ENCODE results near the gene ARID5A. TPM values are rescaled to one million over a fixed set of nuclear protein-coding genes. Genes with fewer than 3 reads are reported as not detected.

Gene ARID5A
- total RNA-seq, 6 experiments from 2014 or later, result 13.2 to 23.1 (median 16.9) TPM

GRCh38 chr2:96499061-96499960, 37.2 kb upstream of the ARID5A start:
- H3K4me3 ChIP-seq, result no peak overlapping the region

DNA sequence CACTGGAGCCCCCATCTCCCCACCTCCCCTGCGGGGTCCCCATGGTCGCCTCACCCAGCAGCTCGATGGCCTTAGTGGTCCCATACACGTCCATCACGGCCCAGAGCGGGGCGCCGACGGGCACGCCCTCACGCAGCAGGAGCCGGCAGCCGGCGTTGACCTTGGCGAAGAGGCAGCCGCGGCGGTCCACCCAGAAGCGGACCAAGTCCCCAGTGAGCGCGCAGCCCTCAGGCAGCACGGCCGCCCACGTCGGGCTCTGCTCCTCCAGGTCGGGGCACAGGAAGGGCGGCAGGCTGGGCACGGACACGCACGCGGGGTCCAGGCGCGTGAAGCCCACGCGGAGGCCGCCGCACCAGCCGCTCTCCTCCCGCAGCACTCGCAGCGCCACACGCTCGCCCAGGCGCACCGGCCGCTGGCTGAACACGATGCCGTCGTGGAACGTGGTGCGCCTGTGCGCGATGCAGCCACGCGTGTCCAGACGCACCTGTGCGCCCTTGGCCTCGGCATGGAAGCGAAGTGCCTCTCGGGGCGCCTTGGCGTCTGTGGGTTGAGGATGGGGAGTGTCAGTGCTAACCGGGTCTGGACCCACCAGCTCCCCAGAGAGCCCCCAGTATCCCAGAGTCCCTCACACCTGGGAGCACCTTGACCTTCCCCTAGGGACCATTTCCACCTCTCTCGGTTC, 36.0 kb upstream of the ARID5A start:
- Histone ChIP-seq H3K4me1 (peaks cover 0 to 19% (median 5%) of the 10 kb centered on the region in 4 donors), H3K9me3 (no peaks in the 10 kb centered on the region), H3K27me3 (no peaks in the 10 kb centered on the region), H3K36me3 (no peaks in the 10 kb centered on the region), H3K4me3 (no peak overlapping the region), H3K27ac (no peak overlapping the region)
- 50% methylated on average over 2 of the region's 64 CpGs for WGBS (ENCODE audit: insufficient coverage, low coverage, low lambda C conversion rate, missing lambda C conversion rate)
- intact Hi-C loops (cut with DNase I), result loop anchor here in 1 of 2 donors (10.0 kb wide), 1 partner anchor 346 kb away; no protein-coding TSS in a partner anchor
- DNase-seq (no peak), ATAC-seq (no peak)
- TF ChIP-seq CTCF (IDR thresholded peaks at IDR 0.05) (no peak), POLR2A (IDR thresholded peaks at IDR 0.05) (no peak)

More at GRCh38 chr2:96499061-96499960, 37.2 kb upstream of the ARID5A start:
- 74% methylated on average over 3 of the region's 15 CpGs for WGBS (ENCODE audit: insufficient coverage, low coverage, low lambda C conversion rate, missing lambda C conversion rate)
- peaks cover 0 to 13% (median 0%) of the 10 kb centered on the region in 4 donors for H3K4me1 ChIP-seq
- H3K36me3 ChIP-seq, result no peaks in the 10 kb centered on the region
- no peak for TF ChIP-seq CTCF (IDR thresholded peaks at IDR 0.05)
- TF ChIP-seq POLR2A (IDR thresholded peaks at IDR 0.05), result no peak
- no peaks in the 10 kb centered on the region for H3K9me3 ChIP-seq
- no peak for DNase-seq
- ATAC-seq, result no peak
- H3K27me3 ChIP-seq, result no peaks in the 10 kb centered on the region
- intact Hi-C loops (cut with DNase I), result no loop called here
- no peak overlapping the region for H3K27ac ChIP-seq

DNA sequence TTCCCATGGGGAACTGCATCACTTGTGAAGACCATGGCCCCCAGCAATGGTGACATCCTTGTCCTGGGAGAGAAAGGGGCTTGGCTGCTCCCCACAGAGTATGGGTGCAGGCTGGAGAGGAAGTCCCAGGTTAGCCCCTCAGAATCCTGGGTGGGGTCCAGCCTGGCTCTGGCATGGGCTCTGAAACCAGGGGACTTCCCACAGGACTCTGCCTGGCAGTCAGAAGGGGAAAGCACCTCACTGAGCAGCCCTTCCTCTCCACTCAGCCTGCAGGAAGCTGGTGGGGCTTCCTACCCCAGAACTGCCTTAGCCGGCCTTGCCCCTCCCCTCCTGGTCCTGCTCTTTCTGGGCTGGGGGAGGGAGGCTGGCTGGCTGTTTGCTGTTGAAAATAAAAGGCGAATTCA, 35.1 kb upstream of the ARID5A start:
- Histone ChIP-seq H3K4me3 (no peak overlapping the region), H3K9me3 (no peaks in the 10 kb centered on the region), H3K36me3 (no peaks in the 10 kb centered on the region), H3K4me1 (peaks cover 0 to 29% (median 10%) of the 10 kb centered on the region in 4 donors), H3K27me3 (no peaks in the 10 kb centered on the region), H3K27ac (no peak overlapping the region)
- ATAC-seq (peak in 2 of 4 donors; percentile 3 to 5), DNase-seq (no peak)
- WGBS (ENCODE audit: insufficient coverage, low coverage, low lambda C conversion rate, missing lambda C conversion rate), result 43% methylated on average over 1 of the region's 2 CpGs
- intact Hi-C loops (cut with DNase I), result loop anchor here in 1 of 2 donors (10.0 kb wide), 1 partner anchor 347 kb away; no protein-coding TSS in a partner anchor
- TF ChIP-seq POLR2A (IDR thresholded peaks at IDR 0.05), result no peak
- TF ChIP-seq CTCF (IDR thresholded peaks at IDR 0.05), result no peak

DNA sequence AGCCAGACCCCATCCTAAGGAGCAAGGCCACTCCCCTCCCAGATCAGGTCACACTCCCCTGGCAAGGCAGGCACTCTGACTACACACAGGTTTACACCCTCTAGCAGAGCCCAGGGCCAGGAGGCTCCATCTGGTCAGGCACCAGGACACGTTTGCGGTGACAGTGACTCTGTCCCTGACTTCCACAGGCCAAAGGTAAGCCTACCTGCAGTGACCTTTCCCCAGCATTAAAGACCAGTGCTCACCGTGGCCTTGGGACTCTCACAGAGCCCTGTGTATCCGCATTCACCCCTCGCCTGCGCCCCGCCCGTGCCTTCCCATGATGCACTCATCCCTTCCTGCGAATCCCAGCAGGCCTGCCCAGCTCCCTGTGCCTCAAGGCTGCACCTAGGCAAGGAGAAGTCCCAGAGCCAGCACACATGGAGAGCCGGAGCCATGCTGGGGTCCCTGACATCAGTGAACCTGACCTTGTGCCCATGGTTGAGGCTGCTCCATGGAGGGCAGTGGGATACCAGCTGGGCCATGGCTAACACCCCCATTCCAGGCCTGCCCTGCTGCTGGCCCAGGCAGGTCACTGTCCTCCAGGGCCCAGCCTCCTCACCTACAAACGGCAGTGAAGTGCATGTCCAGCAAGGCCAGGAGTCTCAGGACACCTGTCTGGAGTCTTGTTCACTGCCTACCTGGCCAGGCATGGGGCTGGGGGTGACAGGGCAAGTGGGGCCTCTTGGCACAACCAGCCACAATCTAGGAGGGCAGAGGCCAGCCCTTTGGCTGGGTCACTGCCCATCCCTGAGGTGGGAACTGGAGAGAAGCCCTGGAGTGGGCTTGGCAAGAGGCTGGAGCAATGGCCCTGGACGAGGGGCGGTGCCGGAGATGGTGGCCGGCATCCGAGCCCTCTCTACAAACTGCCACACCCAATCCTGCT, 34.4 kb upstream of the ARID5A start:
- Histone ChIP-seq H3K9me3 (no peaks in the 10 kb centered on the region), H3K4me3 (no peak overlapping the region), H3K4me1 (peaks cover 0 to 35% (median 12%) of the 10 kb centered on the region in 4 donors), H3K36me3 (no peaks in the 10 kb centered on the region), H3K27me3 (no peaks in the 10 kb centered on the region), H3K27ac (no peak overlapping the region)
- 7% methylated on average over 5 of the region's 16 CpGs for WGBS (ENCODE audit: insufficient coverage, low coverage, low lambda C conversion rate, missing lambda C conversion rate)
- intact Hi-C loops (cut with DNase I), result loop anchor here in 1 of 2 donors (10.0 kb wide), 1 partner anchor 347 kb away; no protein-coding TSS in a partner anchor
- peak in 3 of 4 donors; percentile 2 to 43 (median 21) for ATAC-seq
- DNase-seq, result no peak
- no peak for TF ChIP-seq CTCF (IDR thresholded peaks at IDR 0.05)
- no peak for TF ChIP-seq POLR2A (IDR thresholded peaks at IDR 0.05)

All from right lobe of liver (tissue), 6 donors.